ENCODE data around the gene CCP110.
A peak's percentile ranks its signal among the peaks of the same experiment; 100 is the strongest.

DNA sequence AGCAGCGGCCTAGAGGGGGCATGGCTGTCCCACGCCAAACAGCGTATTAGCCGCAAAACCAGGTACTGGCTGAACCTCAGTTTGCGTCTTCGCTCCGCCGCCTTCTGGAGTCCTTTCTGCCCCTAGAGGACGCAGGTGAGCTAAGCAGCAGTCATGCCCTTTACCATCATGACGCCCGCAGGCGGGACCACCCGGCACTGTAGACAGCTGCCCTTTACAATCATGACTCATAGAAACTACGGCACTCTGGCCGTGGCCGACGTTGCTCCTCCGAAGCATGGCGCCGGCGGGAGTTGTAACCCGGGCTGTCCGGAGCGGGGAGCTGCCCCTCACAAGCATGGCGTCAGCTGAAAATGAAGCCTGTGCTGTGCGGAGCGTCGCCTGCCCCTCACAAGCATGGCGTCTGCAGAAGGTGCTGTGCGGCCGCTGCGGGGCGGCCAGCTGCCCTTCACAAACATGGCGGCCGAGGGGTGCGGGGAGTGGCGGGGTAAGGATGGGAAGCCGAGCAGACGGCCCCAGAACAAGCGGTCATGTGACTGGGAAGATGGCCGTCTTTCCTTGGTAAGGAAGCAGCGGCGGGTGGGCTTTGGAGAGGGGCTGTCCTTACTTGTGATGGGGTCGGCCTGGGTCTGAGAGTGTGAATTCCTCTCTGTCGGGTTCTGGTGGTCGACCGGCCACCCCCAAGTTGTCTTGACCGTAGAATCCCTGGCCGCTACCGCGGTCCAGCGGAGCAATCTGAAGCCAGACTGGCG lies 31.6 kb downstream of the CCP110 start, which contains the start of gene VPS35L:
- TF ChIP-seq, protein P1, sequence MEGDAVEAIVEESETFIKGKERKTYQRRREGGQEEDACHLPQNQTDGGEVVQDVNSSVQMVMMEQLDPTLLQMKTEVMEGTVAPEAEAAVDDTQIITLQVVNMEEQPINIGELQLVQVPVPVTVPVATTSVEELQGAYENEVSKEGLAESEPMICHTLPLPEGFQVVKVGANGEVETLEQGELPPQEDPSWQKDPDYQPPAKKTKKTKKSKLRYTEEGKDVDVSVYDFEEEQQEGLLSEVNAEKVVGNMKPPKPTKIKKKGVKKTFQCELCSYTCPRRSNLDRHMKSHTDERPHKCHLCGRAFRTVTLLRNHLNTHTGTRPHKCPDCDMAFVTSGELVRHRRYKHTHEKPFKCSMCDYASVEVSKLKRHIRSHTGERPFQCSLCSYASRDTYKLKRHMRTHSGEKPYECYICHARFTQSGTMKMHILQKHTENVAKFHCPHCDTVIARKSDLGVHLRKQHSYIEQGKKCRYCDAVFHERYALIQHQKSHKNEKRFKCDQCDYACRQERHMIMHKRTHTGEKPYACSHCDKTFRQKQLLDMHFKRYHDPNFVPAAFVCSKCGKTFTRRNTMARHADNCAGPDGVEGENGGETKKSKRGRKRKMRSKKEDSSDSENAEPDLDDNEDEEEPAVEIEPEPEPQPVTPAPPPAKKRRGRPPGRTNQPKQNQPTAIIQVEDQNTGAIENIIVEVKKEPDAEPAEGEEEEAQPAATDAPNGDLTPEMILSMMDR (IDR thresholded peaks at IDR 0.05) = peak; percentile 63 to 85 (median 74)
- peak; percentile 50 for TF ChIP-seq POLR2A (IDR thresholded peaks at IDR 0.05)
